Uterus (tissue), 4 donors: ENCODE measurements around the gene NPHP4. TPM values are rescaled to one million over a fixed set of nuclear protein-coding genes. Genes with fewer than 3 reads are reported as not detected.

Experiments
- DNase-seq, 2 donors: peaks; one replicate each; pipeline ENCODE4 v3.0.0-alpha.2; 2019 to 2020
- H3K27ac ChIP-seq, 2 donors: fragments of 200-600 bp; sonication (generic); 1 replicate in 1 of 2; 2 replicates in 1 of 2; pipeline ENCODE4 v1.5.1; 2016 to 2018
- H3K27me3 ChIP-seq, 2 donors: fragments of 200-600 bp; sonication (generic); one replicate each; pipeline ENCODE4 v1.5.1; 2018 to 2019; ENCODE audit warnings: control low read depth in 1 of 2
- H3K36me3 ChIP-seq, 2 donors: fragments of 200-600 bp; sonication (generic); one replicate each; pipeline ENCODE4 v1.5.1; 2019; ENCODE audit warnings: control low read depth in 1 of 2
- H3K4me1 ChIP-seq, 2 donors: fragments of 200-600 bp; sonication (generic); one replicate each; pipeline ENCODE4 v1.5.1; 2018 to 2019; ENCODE audit warnings: control low read depth in 1 of 2
- H3K4me3 ChIP-seq, 2 donors: fragments of 200-600 bp; sonication (generic); 1 replicate in 1 of 2; 2 replicates in 1 of 2; pipeline ENCODE4 v1.5.1; 2018 to 2019; ENCODE audit warnings: mild to moderate bottlenecking in 1 of 2
- H3K9me3 ChIP-seq, 2 donors: fragments of 200-600 bp; sonication (generic); one replicate each; pipeline ENCODE4 v1.5.1; 2019; ENCODE audit warnings: control low read depth in 1 of 2
- CTCF ChIP-seq, 4 experiments: fragments of 200-600 bp in 2 of 4; fragments of 450-650 bp in 2 of 4; sonication (generic) in 2 of 4; IDR thresholded peaks; one replicate each; pipeline ENCODE4 v1.5.1; 2016 to 2019; ENCODE audit warnings: antibody characterized with exemption in 4 of 4, mild to moderate bottlenecking in 2 of 4, moderate library complexity in 1 of 4
- POLR2A ChIP-seq, 2 donors: fragments of 450-650 bp; IDR thresholded peaks; one replicate each; pipeline ENCODE4 v1.6.1; 2016; ENCODE audit warnings: antibody characterized with exemption in 2 of 2, mild to moderate bottlenecking in 1 of 2, moderate library complexity in 1 of 2
- intact Hi-C: fragments of 100-400 bp; cut with DNase I; formaldehyde crosslinking; loops from one replicate; pipeline ENCODE4 v1.15.1; 2023; ENCODE audit warnings: low total_unique reads
- total RNA-seq, 4 donors: library from RNA; depleted of rRNA in 3 of 4; stranded (reverse); fragments of >200 nt in 3 of 4; gene quantifications; one replicate each; pipeline versions ENCODE4 v1.1.0 to v1.2.4, GENCODE V29; 2014 to 2023
- donor health status: DM: yes; HTN: yes; CAD: no.

The NPHP4 gene
- total RNA-seq, 4 donors from 2014 or later: 1.3 to 16.2 (median 7.0) TPM

GRCh38 chr1:5938101-5938646, 54.1 kb downstream of the NPHP4 start:
- Histone ChIP-seq H3K36me3 (no peaks in the 10 kb centered on the region), H3K4me3 (no peak overlapping the region), H3K9me3 (no peaks in the 10 kb centered on the region), H3K27me3 (no peaks in the 10 kb centered on the region), H3K4me1 (no peaks in the 10 kb centered on the region), H3K27ac (no peak overlapping the region)
- DNase-seq: no peak
- no peak for TF ChIP-seq CTCF (IDR thresholded peaks at IDR 0.05)
- no peak for TF ChIP-seq POLR2A (IDR thresholded peaks at IDR 0.05)
- intact Hi-C loops: no loop called here

DNA sequence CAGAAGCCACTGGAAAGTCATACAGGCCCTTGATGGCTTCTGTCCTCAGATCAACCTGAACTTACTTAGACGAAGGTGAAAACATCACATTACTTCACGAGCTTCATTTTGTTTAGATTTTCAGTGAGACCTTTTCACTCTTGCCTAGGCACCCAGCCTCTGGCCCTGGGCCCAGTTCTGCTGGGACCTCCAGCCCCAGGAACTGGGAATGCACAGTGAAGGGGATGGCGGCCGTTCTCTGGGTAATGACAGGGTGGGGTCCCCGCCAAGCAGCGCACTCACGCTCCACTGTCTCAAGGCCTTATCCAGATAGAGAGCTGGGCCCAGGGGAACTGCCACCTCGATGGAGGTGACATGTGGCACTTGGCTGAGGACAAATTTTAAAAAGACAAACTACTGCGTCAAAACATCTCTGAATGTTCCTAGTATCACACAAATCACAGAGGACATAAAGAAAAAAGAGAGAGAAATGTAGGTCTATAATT, 54.8 kb downstream of the NPHP4 start:
- Histone ChIP-seq H3K27me3 (no peaks in the 10 kb centered on the region), H3K9me3 (no peaks in the 10 kb centered on the region), H3K4me1 (no peaks in the 10 kb centered on the region), H3K4me3 (no peak overlapping the region), H3K36me3 (no peaks in the 10 kb centered on the region), H3K27ac (no peak overlapping the region)
- no peak for DNase-seq
- TF ChIP-seq POLR2A (IDR thresholded peaks at IDR 0.05) (no peak), CTCF (IDR thresholded peaks at IDR 0.05) (no peak)
- intact Hi-C loops: no loop called here

GRCh38 chr1:5936621-5937372, 55.4 kb downstream of the NPHP4 start:
- no peak for DNase-seq
- H3K9me3 ChIP-seq: no peaks in the 10 kb centered on the region
- no peak overlapping the region for H3K4me3 ChIP-seq
- H3K27ac ChIP-seq: no peak overlapping the region
- H3K36me3 ChIP-seq: no peaks in the 10 kb centered on the region
- H3K27me3 ChIP-seq: no peaks in the 10 kb centered on the region
- TF ChIP-seq POLR2A (IDR thresholded peaks at IDR 0.05) (no peak), CTCF (IDR thresholded peaks at IDR 0.05) (no peak)
- no peaks in the 10 kb centered on the region for H3K4me1 ChIP-seq
- intact Hi-C loops: no loop called here

DNA sequence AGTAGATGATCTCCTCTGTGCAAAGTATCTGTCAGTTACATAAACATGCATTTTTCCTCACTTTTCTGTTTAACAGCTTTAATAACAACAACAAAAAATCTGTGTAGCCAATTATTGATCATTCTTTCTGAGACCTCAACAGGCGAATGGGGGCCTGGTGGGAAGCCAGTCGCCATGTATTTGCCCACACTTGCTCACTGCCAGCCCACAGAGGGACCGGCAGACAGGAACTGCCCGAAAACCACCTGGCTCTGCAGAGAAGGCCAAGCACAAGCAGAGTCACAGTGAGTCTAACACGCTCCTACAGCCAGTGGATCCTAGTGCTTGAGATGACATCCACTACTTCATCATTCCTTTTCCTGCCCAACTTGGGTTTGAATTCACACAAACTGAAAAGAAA, 56.1 kb downstream of the NPHP4 start:
- no peak overlapping the region for H3K4me3 ChIP-seq
- TF ChIP-seq CTCF (IDR thresholded peaks at IDR 0.05) (no peak), POLR2A (IDR thresholded peaks at IDR 0.05) (no peak)
- no peak overlapping the region for H3K27ac ChIP-seq
- no peaks in the 10 kb centered on the region for H3K36me3 ChIP-seq
- no peaks in the 10 kb centered on the region for H3K27me3 ChIP-seq
- no peaks in the 10 kb centered on the region for H3K9me3 ChIP-seq
- no peaks in the 10 kb centered on the region for H3K4me1 ChIP-seq
- intact Hi-C loops: no loop called here
- no peak for DNase-seq

- Histone ChIP-seq H3K27ac (no peak overlapping the region), H3K4me1 (no peaks in the 10 kb centered on the region), H3K9me3 (no peaks in the 10 kb centered on the region), H3K4me3 (no peak overlapping the region), H3K36me3 (no peaks in the 10 kb centered on the region), H3K27me3 (no peaks in the 10 kb centered on the region)
- DNase-seq: no peak
- intact Hi-C loops: no loop called here
- TF ChIP-seq CTCF (IDR thresholded peaks at IDR 0.05): no peak
- no peak for TF ChIP-seq POLR2A (IDR thresholded peaks at IDR 0.05)
Observed at GRCh38 chr1:5935026-5935425, 57.2 kb downstream of the NPHP4 start.
